Caco-2 (cell line): Measurements from ENCODE around the gene SPTB. TPM values are rescaled to one million over a fixed set of nuclear protein-coding genes. Genes with fewer than 3 reads are reported as not detected.
A peak's percentile ranks its signal among the peaks of the same experiment; 100 is the strongest.

Experiments
- BruUV-seq: library from RNA; stranded (reverse); fragments of 400-500 nt; replicated peaks from 2 replicates; lab custom pipeline; 2021; lab: Mats Ljungman, UMichigan
- CTCF ChIA-PET: fragments of 300-600 bp; sonication (Branson Sonifier 250); formaldehyde crosslinking; loops from one replicate; lab custom pipeline; 2022; ENCODE audit warnings: antibody characterized with exemption; lab: Charles Lee
- POLR2A ChIA-PET: fragments of 300-600 bp; sonication (Branson Sonifier 250); formaldehyde crosslinking; loops from one replicate; lab custom pipeline; 2022; ENCODE audit warnings: antibody characterized with exemption; lab: Charles Lee
- DNase-seq, 2 experiments: peaks; one replicate each; pipeline versions ENCODE4 v3.0.0 to v3.0.0-alpha.2; 2020 to 2022
- H3K27me3 ChIP-seq: replicated peaks from 2 replicates; pipeline ENCODE4 v1.6.0; 2011; ENCODE audit warnings: low read length; ENCODE audit not compliant: control insufficient read depth, insufficient read depth
- H3K36me3 ChIP-seq: 2 replicates; pipeline ENCODE4 v1.5.1; 2011; ENCODE audit warnings: low read length; ENCODE audit not compliant: control insufficient read depth, insufficient read depth
- H3K4me1 ChIP-seq: fragments of 250-450 bp; sonication (Bioruptor Pico); 2 replicates; pipeline ENCODE4 v1.5.1; 2020; ENCODE audit warnings: mild to moderate bottlenecking
- H3K4me3 ChIP-seq: 2 replicates; pipeline ENCODE4 v1.5.1; 2011; ENCODE audit warnings: low read depth, mild to moderate bottlenecking, control low read depth, low read length
- H3K9me3 ChIP-seq: fragments of 250-450 bp; sonication (Bioruptor Pico); 2 replicates; pipeline ENCODE4 v1.5.1; 2020; ENCODE audit warnings: mild to moderate bottlenecking, moderate library complexity
- H3K27ac Mint-ChIP-seq: one replicate; pipeline ENCODE4 v1.8.0; 2022; ENCODE audit warnings: mixed read lengths; ENCODE audit not compliant: unreplicated experiment
- H3K27me3 Mint-ChIP-seq: one replicate; pipeline ENCODE4 v1.8.0; 2022; ENCODE audit warnings: mixed read lengths; ENCODE audit not compliant: insufficient read depth, unreplicated experiment
- H3K36me3 Mint-ChIP-seq: one replicate; pipeline ENCODE4 v1.8.0; 2022; ENCODE audit warnings: mild to moderate bottlenecking, mixed read lengths; ENCODE audit not compliant: insufficient read depth, unreplicated experiment
- H3K4me1 Mint-ChIP-seq: one replicate; pipeline ENCODE4 v1.8.0; 2022; ENCODE audit warnings: low read depth, mixed read lengths; ENCODE audit not compliant: unreplicated experiment
- H3K4me3 Mint-ChIP-seq: one replicate; pipeline ENCODE4 v1.8.0; 2022; ENCODE audit warnings: mild to moderate bottlenecking, moderate library complexity, mixed read lengths; ENCODE audit not compliant: unreplicated experiment
- H3K9me3 Mint-ChIP-seq: one replicate; pipeline ENCODE4 v1.8.0; 2022; ENCODE audit warnings: mixed read lengths; ENCODE audit not compliant: unreplicated experiment
- CTCF ChIP-seq, 2 experiments: fragments of 200-600 bp in 1 of 2; IDR thresholded peaks; 1 replicate in 1 of 2; 2 replicates in 1 of 2; pipeline versions ENCODE4 v1.5.1 to v1.8.0; 2011 to 2022; ENCODE audit warnings: antibody characterized with exemption in 1 of 2, control low read depth in 1 of 2, inconsistent platforms in 1 of 2, low read depth in 1 of 2, low read length in 1 of 2, mild to moderate bottlenecking in 1 of 2, moderate library complexity in 1 of 2; ENCODE audit not compliant: insufficient read depth in 1 of 2, severe bottlenecking in 1 of 2, unreplicated experiment in 1 of 2
- intact Hi-C: fragments of 100-400 bp; cut with micrococcal nuclease; formaldehyde crosslinking; loops from one replicate; pipeline ENCODE4 v1.10.0; 2022; ENCODE audit not compliant: unreplicated experiment
- total RNA-seq: library from RNA; stranded (reverse); gene quantifications from 2 replicates; pipeline ENCODE4 v1.2.3, GENCODE V29; 2022

The SPTB gene
- total RNA-seq, 1 experiment from 2014 or later = 1.7 TPM

- Histone ChIP-seq H3K4me3 (no peak overlapping the region), H3K4me1 (no peaks in the 10 kb centered on the region), H3K9me3 (no peaks in the 10 kb centered on the region), H3K27me3 (no peaks in the 10 kb centered on the region), H3K36me3 (no peaks in the 10 kb centered on the region)
- intact Hi-C loops = no loop called here
- ChIA-PET CTCF (interaction anchor here (0.6 kb wide), 1 partner anchor 25 kb away, joined by 6 read pairs; no protein-coding TSS in a partner anchor), POLR2A (no interaction called here)
- Mint-ChIP-seq H3K36me3 (peaks cover 4% of the 10 kb centered on the region), H3K27me3 (peaks cover 3% of the 10 kb centered on the region), H3K4me1 (no peaks in the 10 kb centered on the region), H3K27ac (no peak overlapping the region), H3K9me3 (no peaks in the 10 kb centered on the region), H3K4me3 (no peak overlapping the region)
- TF ChIP-seq CTCF (IDR thresholded peaks at IDR 0.05; ENCODE audit: insufficient read depth in 1 of 2, low read depth in 1 of 2, low read length in 1 of 2, severe bottlenecking in 1 of 2, unreplicated experiment in 1 of 2) = no peak
- no TSS peak for BruUV-seq
- DNase-seq = no peak
Measured at GRCh38 chr14:64825006-64825405, 54.7 kb downstream of the SPTB start.

DNA sequence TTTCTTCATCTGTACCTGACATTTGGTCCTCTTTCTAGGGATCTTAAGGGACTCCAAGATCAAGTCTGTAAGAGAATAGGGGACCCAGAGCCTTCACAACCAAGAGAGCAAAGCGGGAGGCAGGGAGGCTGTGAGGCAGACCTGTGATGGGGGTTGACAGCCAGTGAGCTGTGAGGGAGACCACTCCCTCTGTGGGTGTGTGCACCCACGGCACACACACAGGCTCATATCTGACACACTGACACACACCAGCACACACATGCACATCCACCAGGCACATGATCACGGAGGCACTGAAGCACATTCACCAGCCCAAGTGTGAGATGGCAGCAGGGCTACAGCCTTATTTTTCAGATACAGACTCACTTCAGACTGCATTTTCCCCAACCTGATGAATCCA is 55.2 kb downstream of the SPTB start:
- no peaks in the 10 kb centered on the region for H3K36me3 ChIP-seq
- H3K9me3 ChIP-seq = no peaks in the 10 kb centered on the region
- no peaks in the 10 kb centered on the region for H3K9me3 Mint-ChIP-seq
- POLR2A ChIA-PET = no interaction called here
- peaks cover 3% of the 10 kb centered on the region for H3K27me3 Mint-ChIP-seq
- intact Hi-C loops = loop anchor here (5.0 kb wide), 1 partner anchor 68 kb away; no protein-coding TSS in a partner anchor
- DNase-seq = no peak
- H3K36me3 Mint-ChIP-seq = peaks cover 4% of the 10 kb centered on the region
- no peak overlapping the region for H3K4me3 Mint-ChIP-seq
- no peak overlapping the region for H3K4me3 ChIP-seq
- no peaks in the 10 kb centered on the region for H3K4me1 ChIP-seq
- no peaks in the 10 kb centered on the region for H3K27me3 ChIP-seq
- BruUV-seq = no TSS peak
- TF ChIP-seq CTCF (IDR thresholded peaks at IDR 0.05; ENCODE audit: insufficient read depth in 1 of 2, low read depth in 1 of 2, low read length in 1 of 2, severe bottlenecking in 1 of 2, unreplicated experiment in 1 of 2) = no peak
- CTCF ChIA-PET = interaction anchor here (2.5 to 2.7 kb wide), 2 partner anchors 67 to 86 kb away, joined by 25 to 121 read pairs; no protein-coding TSS in a partner anchor
- no peaks in the 10 kb centered on the region for H3K4me1 Mint-ChIP-seq
- no peak overlapping the region for H3K27ac Mint-ChIP-seq

GRCh38 chr14:64823305-64823861 is 56.3 kb downstream of the SPTB start:
- BruUV-seq = no TSS peak
- no peak overlapping the region for H3K4me3 Mint-ChIP-seq
- DNase-seq = peak; percentile 79 to 85
- H3K36me3 ChIP-seq = no peaks in the 10 kb centered on the region
- H3K27me3 Mint-ChIP-seq = peaks cover 3% of the 10 kb centered on the region
- H3K9me3 ChIP-seq = no peaks in the 10 kb centered on the region
- no peak overlapping the region for H3K27ac Mint-ChIP-seq
- H3K4me1 Mint-ChIP-seq = no peaks in the 10 kb centered on the region
- CTCF ChIA-PET = interaction anchor here (0.6 to 2.7 kb wide), 22 partner anchors 10 to 238 kb away, joined by 3 to 121 read pairs (median 4); partner anchors contain the start of genes FNTB and SPTB
- H3K4me1 ChIP-seq = no peaks in the 10 kb centered on the region
- intact Hi-C loops = loop anchor here (1.0 to 5.0 kb wide), 4 partner anchors 13 to 197 kb away; no protein-coding TSS in a partner anchor
- TF ChIP-seq CTCF (IDR thresholded peaks at IDR 0.05; ENCODE audit: insufficient read depth in 1 of 2, low read depth in 1 of 2, low read length in 1 of 2, severe bottlenecking in 1 of 2, unreplicated experiment in 1 of 2) = peak; percentile 72 to 90
- peaks cover 4% of the 10 kb centered on the region for H3K36me3 Mint-ChIP-seq
- no peaks in the 10 kb centered on the region for H3K9me3 Mint-ChIP-seq
- POLR2A ChIA-PET = interaction anchor here (0.6 kb wide), 3 partner anchors 51 to 436 kb away, joined by 3 to 6 read pairs (median 4); no protein-coding TSS in a partner anchor
- no peaks in the 10 kb centered on the region for H3K27me3 ChIP-seq
- H3K4me3 ChIP-seq = no peak overlapping the region
